Stimulated activated naive CD8-positive, alpha-beta T cell treated with anti-CD3 and anti-CD28 coated beads, Interleukin-15, Interleukin-2, amounts not matched to agents 100 ng/mL and 50 ng/mL, for 24 hours (primary cell): ENCODE measurements around the gene CRNKL1.
"Not testable (repeated sequence)": the region's sequence is repeated elsewhere in the genome, so short reads cannot be mapped to it uniquely, and the experiment has no call there.

ENCODE experiments used
- H3K27ac Mint-ChIP-seq: one replicate; pipeline ENCODE4 v1.8.0; 2021; ENCODE audit warnings: mild to moderate bottlenecking, mixed read lengths
- H3K27me3 Mint-ChIP-seq: one replicate; pipeline ENCODE4 v1.8.0; 2021; ENCODE audit warnings: mixed read lengths
- H3K36me3 Mint-ChIP-seq: one replicate; pipeline ENCODE4 v1.8.0; 2021; ENCODE audit warnings: low read depth, mixed read lengths
- H3K4me1 Mint-ChIP-seq: one replicate; pipeline ENCODE4 v1.8.0; 2021; ENCODE audit warnings: low read depth, mixed read lengths
- H3K4me3 Mint-ChIP-seq: one replicate; pipeline ENCODE4 v1.8.0; 2021; ENCODE audit warnings: mild to moderate bottlenecking, mixed read lengths
- H3K9me3 Mint-ChIP-seq: one replicate; pipeline ENCODE4 v1.8.0; 2021; ENCODE audit warnings: mixed read lengths

Gene CRNKL1

GRCh38 chr20:20003955-20004322 is 48.3 kb downstream of the CRNKL1 start:
- Mint-ChIP-seq H3K27me3 (peaks cover 49% of the 10 kb centered on the region), H3K4me3 (peak overlapping the region; percentile 76), H3K4me1 (peaks cover 21% of the 10 kb centered on the region)
- not testable (repeated sequence) for H3K27ac Mint-ChIP-seq, H3K36me3 Mint-ChIP-seq, H3K9me3 Mint-ChIP-seq

GRCh38 chr20:20003031-20003954 is 49.0 kb downstream of the CRNKL1 start:
- H3K27ac Mint-ChIP-seq = peak overlapping the region; percentile 41
- H3K36me3 Mint-ChIP-seq = no peaks in the 10 kb centered on the region
- no peaks in the 10 kb centered on the region for H3K9me3 Mint-ChIP-seq
- H3K27me3 Mint-ChIP-seq = peaks cover 46% of the 10 kb centered on the region
- peaks cover 21% of the 10 kb centered on the region for H3K4me1 Mint-ChIP-seq
- H3K4me3 Mint-ChIP-seq = peak overlapping the region; percentile 76

- Mint-ChIP-seq H3K4me3 (peak overlapping the region; percentile 76), H3K36me3 (no peaks in the 10 kb centered on the region), H3K4me1 (peaks cover 21% of the 10 kb centered on the region), H3K27me3 (peaks cover 43% of the 10 kb centered on the region), H3K9me3 (no peaks in the 10 kb centered on the region), H3K27ac (peak overlapping the region; percentile 41)
Observed at GRCh38 chr20:20002101-20002998, 49.9 kb downstream of the CRNKL1 start.

GRCh38 chr20:20000211-20000968 is 51.9 kb downstream of the CRNKL1 start:
- peaks cover 21% of the 10 kb centered on the region for H3K4me1 Mint-ChIP-seq
- H3K27me3 Mint-ChIP-seq = peaks cover 44% of the 10 kb centered on the region
- no peaks in the 10 kb centered on the region for H3K36me3 Mint-ChIP-seq
- H3K4me3 Mint-ChIP-seq = no peak overlapping the region
- no peak overlapping the region for H3K27ac Mint-ChIP-seq
- no peaks in the 10 kb centered on the region for H3K9me3 Mint-ChIP-seq

GRCh38 chr20:19998990-19999705 is 53.1 kb downstream of the CRNKL1 start:
- peaks cover 19% of the 10 kb centered on the region for H3K4me1 Mint-ChIP-seq
- H3K4me3 Mint-ChIP-seq = no peak overlapping the region
- no peak overlapping the region for H3K27ac Mint-ChIP-seq
- no peaks in the 10 kb centered on the region for H3K9me3 Mint-ChIP-seq
- H3K27me3 Mint-ChIP-seq = peaks cover 42% of the 10 kb centered on the region
- H3K36me3 Mint-ChIP-seq = no peaks in the 10 kb centered on the region

- Mint-ChIP-seq H3K9me3 (no peaks in the 10 kb centered on the region), H3K4me1 (no peaks in the 10 kb centered on the region), H3K4me3 (no peak overlapping the region), H3K27me3 (peaks cover 22% of the 10 kb centered on the region), H3K27ac (no peak overlapping the region), H3K36me3 (no peaks in the 10 kb centered on the region)
Observed at GRCh38 chr20:19996917-19997316, 55.3 kb downstream of the CRNKL1 start.

- Mint-ChIP-seq H3K36me3 (no peaks in the 10 kb centered on the region), H3K4me1 (no peaks in the 10 kb centered on the region), H3K27me3 (peaks cover 16% of the 10 kb centered on the region), H3K9me3 (no peaks in the 10 kb centered on the region), H3K27ac (no peak overlapping the region), H3K4me3 (no peak overlapping the region)
Observed at GRCh38 chr20:19996222-19996621, 56.0 kb downstream of the CRNKL1 start.

- Mint-ChIP-seq H3K27ac (no peak overlapping the region), H3K36me3 (no peaks in the 10 kb centered on the region), H3K4me1 (no peaks in the 10 kb centered on the region)
Observed at GRCh38 chr20:19995220-19995863, 56.9 kb downstream of the CRNKL1 start.

GRCh38 chr20:19993958-19994669 is 58.2 kb downstream of the CRNKL1 start:
- Mint-ChIP-seq H3K4me3 (no peak overlapping the region), H3K27me3 (peaks cover 5% of the 10 kb centered on the region), H3K27ac (no peak overlapping the region), H3K36me3 (no peaks in the 10 kb centered on the region), H3K4me1 (no peaks in the 10 kb centered on the region), H3K9me3 (no peaks in the 10 kb centered on the region)

More at GRCh38 chr20:19995220-19995863, 56.9 kb downstream of the CRNKL1 start:
- no peak overlapping the region for H3K4me3 Mint-ChIP-seq
- H3K9me3 Mint-ChIP-seq = no peaks in the 10 kb centered on the region
- peaks cover 9% of the 10 kb centered on the region for H3K27me3 Mint-ChIP-seq

- Mint-ChIP-seq H3K4me1 (no peaks in the 10 kb centered on the region), H3K4me3 (no peak overlapping the region), H3K36me3 (no peaks in the 10 kb centered on the region), H3K9me3 (no peaks in the 10 kb centered on the region), H3K27ac (no peak overlapping the region), H3K27me3 (peaks cover 9% of the 10 kb centered on the region)
Observed at GRCh38 chr20:19992996-19993908, 59.0 kb downstream of the CRNKL1 start.

- Mint-ChIP-seq H3K27ac (no peak overlapping the region), H3K27me3 (peaks cover 14% of the 10 kb centered on the region), H3K4me3 (no peak overlapping the region), H3K9me3 (no peaks in the 10 kb centered on the region), H3K36me3 (no peaks in the 10 kb centered on the region), H3K4me1 (no peaks in the 10 kb centered on the region)
Observed at GRCh38 chr20:19991854-19992253, 60.4 kb downstream of the CRNKL1 start.

- Mint-ChIP-seq H3K9me3 (no peaks in the 10 kb centered on the region), H3K4me3 (no peak overlapping the region), H3K27ac (no peak overlapping the region), H3K4me1 (no peaks in the 10 kb centered on the region), H3K27me3 (peaks cover 14% of the 10 kb centered on the region), H3K36me3 (no peaks in the 10 kb centered on the region)
Observed at GRCh38 chr20:19991308-19991707, 61.0 kb downstream of the CRNKL1 start.
